Gastroesophageal sphincter (tissue), 3 donors: ENCODE results near the gene ROR1.

Source experiments
- POLR2A ChIP-seq, 2 donors: fragments of 450-650 bp; IDR thresholded peaks; one replicate each; pipeline ENCODE4 v1.6.1; 2017; ENCODE audit warnings: antibody characterized with exemption in 2 of 2, mild to moderate bottlenecking in 2 of 2, moderate library complexity in 1 of 2
- POLR2AphosphoS5 ChIP-seq: sonication (generic); formaldehyde crosslinking; IDR thresholded peaks from one replicate; pipeline ENCODE4 v1.6.1; 2017; ENCODE audit warnings: antibody characterized with exemption
- TF ChIP-seq, protein P1 (sequence below), 4 experiments: fragments of 200-600 bp in 2 of 4; fragments of 450-650 bp in 2 of 4; sonication (generic) in 1 of 4; IDR thresholded peaks; one replicate each; pipeline ENCODE4 v1.5.1; 2017 to 2019; ENCODE audit warnings: antibody characterized with exemption in 4 of 4, mild to moderate bottlenecking in 2 of 4, moderate library complexity in 2 of 4

DNA sequence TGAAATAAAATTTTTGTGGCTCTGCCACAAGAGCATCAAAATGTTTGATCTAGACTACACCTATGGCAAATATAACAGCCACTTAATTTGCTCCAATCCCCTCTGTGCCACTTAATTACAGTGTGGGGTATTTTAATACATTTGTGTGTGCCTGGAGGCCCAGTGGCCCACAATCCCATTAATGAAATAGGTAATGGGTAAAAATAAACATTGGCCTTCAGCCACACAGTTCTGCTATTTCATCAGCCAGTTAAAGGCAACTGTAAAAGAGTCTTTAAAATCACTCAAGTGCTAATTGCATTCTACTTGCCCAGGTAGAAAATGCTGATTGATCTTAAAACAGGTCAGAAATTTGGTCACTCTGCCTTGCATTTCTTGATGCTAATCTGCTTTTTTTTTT lies 278.0 kb downstream of the ROR1 start:
- TF ChIP-seq, protein P1, sequence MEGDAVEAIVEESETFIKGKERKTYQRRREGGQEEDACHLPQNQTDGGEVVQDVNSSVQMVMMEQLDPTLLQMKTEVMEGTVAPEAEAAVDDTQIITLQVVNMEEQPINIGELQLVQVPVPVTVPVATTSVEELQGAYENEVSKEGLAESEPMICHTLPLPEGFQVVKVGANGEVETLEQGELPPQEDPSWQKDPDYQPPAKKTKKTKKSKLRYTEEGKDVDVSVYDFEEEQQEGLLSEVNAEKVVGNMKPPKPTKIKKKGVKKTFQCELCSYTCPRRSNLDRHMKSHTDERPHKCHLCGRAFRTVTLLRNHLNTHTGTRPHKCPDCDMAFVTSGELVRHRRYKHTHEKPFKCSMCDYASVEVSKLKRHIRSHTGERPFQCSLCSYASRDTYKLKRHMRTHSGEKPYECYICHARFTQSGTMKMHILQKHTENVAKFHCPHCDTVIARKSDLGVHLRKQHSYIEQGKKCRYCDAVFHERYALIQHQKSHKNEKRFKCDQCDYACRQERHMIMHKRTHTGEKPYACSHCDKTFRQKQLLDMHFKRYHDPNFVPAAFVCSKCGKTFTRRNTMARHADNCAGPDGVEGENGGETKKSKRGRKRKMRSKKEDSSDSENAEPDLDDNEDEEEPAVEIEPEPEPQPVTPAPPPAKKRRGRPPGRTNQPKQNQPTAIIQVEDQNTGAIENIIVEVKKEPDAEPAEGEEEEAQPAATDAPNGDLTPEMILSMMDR (IDR thresholded peaks at IDR 0.05) = no peak
- TF ChIP-seq POLR2AphosphoS5 (no peak), POLR2A (IDR thresholded peaks at IDR 0.05) (no peak)
